CD4-positive, alpha-beta T cell treated with Interleukin-1 beta for 1 hour (primary cell): Measurements from ENCODE around the gene GNAI3.

ENCODE experiments used
- DNase-seq, 2 donors: peaks; one replicate each; pipeline ENCODE4 v3.0.0-alpha.2; 2020 to 2022

The GNAI3 gene

GRCh38 chr1:109527098-109527811, 21.2 kb upstream of the GNAI3 start:
- DNase-seq, result no peak

GRCh38 chr1:109527846-109528695, 20.3 kb upstream of the GNAI3 start:
- DNase-seq, result no peak

DNA sequence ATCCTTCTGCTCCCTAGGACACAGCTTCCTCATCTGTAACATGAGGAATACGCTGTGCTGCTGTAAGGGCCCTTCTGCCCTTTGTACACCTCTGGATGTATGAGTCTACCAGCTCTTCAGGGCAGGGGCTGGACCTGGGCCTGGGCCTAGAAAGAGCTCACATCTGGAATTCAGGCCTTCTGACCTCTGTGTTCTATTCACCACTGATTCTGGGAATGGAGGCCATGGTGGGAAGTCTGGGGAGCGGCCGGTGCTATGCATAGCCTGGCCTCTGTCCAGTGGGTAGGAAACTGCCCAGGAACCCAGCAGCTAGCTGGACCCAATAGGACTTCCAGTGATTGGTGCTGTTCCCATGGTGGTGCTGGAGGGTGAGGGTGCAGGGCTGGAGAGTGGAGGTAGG, 19.7 kb upstream of the GNAI3 start:
- no peak for DNase-seq

- DNase-seq, result no peak
Observed at GRCh38 chr1:109529881-109530456, 18.4 kb upstream of the GNAI3 start.

DNA sequence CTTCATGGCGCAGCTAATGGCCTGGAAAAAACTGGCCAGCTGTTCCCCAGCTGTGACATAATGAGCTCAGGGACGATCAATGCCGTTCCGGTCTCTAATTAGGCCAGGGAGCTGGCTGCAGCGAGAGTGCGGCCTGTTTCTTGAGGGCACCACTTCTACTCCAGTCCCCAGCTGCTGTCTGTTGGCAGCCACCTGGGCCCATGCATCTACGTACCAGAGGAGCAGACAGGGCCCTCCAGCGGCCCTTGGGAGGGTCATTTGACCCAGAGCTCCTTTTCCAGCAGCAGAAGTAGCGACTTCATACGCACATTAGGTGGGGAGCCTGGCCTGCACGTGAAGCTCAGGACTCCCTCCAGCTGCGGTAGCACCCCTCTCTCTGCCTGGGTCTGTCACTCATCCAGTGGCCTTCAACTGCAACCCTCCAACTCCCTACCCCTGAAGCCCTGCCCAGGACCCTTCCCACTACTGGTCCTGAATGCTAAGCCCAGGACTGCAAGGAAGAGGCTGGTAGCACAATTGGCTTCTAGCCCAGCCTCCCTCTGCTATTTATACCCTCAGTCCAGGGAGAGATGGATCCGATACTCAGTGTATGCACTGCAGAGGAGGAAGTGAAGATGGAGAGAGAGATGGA, 17.8 kb upstream of the GNAI3 start:
- no peak for DNase-seq

DNA sequence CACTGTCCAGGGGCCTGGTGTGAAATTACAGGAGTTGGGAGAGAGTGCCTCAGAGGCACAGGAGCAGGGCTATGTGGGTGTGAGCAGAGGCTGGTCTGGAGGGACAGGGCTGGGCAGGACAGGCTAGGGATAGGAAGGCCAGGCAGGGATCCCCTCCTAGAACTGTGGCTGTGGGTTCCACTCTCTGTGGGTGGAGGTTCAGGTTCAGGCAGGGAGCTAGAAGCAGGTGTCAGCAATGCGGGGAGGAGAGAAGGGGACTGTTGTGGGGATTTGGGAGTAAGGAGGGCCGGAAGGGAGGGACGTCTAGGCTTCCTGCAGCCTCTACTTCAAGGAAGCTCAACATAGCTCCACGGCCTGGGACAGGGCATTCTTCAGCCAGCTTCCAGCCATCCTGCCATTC, 17.0 kb upstream of the GNAI3 start:
- DNase-seq, result no peak

GRCh38 chr1:109531826-109532364, 16.5 kb upstream of the GNAI3 start:
- no peak for DNase-seq

GRCh38 chr1:109532365-109533136, 15.9 kb upstream of the GNAI3 start:
- DNase-seq, result peak; percentile 86 to 91

- DNase-seq, result no peak
Observed at GRCh38 chr1:109534307-109534858, 14.0 kb upstream of the GNAI3 start.

DNA sequence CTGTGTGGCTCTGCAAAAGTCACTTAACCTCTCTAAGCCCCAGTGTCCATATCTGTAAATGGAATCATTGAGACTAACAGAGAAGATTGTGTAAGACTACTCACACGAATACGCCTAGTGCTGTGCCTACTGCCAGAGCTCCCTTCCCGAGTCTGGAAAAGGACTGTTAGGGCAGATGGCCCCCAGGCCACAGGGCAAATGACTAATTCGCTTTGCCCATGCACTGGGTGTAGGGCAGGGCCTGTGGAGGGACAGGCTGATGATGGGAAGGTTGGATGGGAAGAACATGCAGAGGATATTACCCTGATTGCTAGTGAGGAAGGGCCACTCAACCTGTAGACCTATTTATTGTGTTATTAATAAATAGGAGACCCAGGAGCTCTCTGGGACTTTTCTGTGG, 12.9 kb upstream of the GNAI3 start:
- DNase-seq, result no peak

DNA sequence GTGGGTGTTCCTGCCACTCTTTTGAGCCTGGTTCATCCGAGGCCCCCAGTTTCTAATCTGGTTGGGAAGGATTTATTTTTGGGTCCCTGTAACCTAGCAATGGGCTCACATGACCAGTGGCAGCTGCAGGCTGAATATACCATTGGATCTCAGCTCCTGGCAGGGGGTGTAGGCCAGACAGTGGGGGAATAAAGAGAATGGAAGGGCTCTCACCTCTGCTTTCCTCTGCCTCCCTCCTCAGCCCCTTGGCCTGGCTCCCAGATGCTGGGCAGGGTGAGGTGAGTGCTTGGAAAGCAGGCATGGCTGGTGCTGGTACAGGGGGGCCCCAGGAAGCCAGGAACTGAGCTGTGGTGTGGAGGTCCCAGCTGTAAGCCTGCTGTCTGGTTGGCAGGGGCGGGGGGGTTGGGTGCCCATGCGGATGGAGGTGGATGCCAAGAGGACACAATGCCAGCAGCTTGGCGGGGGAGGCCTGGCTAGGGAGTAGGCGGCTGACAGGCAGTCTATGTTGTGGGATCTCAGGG, 12.4 kb upstream of the GNAI3 start:
- no peak for DNase-seq

DNA sequence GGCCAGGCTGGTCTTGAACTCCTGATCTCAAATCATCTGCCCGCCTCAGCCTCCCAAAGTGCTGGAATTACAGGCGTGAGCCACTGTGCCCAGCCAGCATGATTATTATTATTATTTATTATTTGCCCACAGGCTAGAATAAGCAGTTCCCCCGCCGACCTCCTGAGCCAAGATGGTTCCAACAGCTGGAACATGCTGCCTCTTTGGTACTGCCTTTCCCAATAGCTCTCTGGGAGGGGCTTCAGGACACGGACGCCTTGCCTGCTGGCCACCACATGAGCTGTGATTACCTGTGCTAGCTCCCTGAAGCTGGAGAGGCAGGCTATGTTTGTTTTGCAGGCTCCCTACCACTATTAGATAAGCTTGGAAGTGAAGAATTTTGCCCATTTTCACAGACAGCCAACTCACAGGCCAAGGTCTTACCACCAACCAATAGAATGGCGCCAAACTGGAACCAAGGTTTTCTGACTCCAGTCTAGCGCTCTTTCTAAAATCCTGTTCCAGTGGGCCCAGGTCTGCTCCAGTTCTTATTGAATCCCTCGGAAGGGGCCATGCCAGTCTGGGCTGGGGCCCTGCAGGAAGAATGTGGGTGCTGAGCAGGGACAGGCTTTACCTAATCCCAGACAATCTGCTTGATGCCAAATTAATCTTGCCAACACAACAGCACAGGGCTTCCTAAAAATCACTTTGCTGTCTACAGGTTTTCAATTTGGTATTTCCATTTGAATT, 10.8 kb upstream of the GNAI3 start:
- no peak for DNase-seq

DNA sequence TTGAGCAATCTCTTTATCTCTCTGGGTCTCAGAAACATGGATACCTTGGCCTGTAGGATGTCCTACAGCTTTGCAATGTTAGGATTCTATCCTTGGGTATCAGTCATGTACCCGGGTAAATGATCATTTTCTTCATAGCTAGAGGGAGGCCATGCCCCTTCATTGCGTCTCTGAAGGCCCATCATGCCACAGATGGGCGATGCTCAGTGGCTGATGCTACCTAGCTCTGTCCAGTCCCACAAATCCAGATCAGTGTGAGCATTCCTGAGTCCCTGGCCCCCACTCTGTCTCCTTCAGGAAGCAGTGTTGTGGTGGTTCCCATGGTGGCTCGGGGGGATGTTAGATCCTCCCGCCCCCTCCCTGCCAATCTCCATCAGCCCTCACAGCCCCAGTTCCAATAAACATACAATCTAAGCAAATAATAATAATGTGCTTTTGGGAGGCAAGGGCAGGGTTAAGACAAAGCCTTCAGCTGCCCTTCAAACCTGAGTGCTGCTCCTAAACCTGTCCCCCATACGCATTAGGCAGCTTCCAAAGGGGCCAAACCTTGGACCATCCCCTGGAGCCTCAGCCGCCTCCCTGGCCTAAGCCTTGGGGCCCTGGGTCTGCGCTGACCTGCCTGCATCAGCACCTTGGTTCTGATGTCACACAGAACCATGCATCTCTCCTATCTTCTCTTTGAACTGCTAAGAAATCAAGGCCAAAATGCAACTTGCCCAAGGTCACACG, 9.4 kb upstream of the GNAI3 start:
- DNase-seq, result no peak

- DNase-seq, result no peak
Observed at GRCh38 chr1:109539676-109540075, 8.7 kb upstream of the GNAI3 start, which contains the start of gene GPR61. Gene GPR61 (plus strand): TSS chr1:109539872. CDS start chr1:109543023, 3,151 bp downstream.

GRCh38 chr1:109541102-109541501, 7.3 kb upstream of the GNAI3 start:
- DNase-seq, result no peak

- DNase-seq, result no peak
Observed at GRCh38 chr1:109542657-109543056, 5.8 kb upstream of the GNAI3 start.

DNA sequence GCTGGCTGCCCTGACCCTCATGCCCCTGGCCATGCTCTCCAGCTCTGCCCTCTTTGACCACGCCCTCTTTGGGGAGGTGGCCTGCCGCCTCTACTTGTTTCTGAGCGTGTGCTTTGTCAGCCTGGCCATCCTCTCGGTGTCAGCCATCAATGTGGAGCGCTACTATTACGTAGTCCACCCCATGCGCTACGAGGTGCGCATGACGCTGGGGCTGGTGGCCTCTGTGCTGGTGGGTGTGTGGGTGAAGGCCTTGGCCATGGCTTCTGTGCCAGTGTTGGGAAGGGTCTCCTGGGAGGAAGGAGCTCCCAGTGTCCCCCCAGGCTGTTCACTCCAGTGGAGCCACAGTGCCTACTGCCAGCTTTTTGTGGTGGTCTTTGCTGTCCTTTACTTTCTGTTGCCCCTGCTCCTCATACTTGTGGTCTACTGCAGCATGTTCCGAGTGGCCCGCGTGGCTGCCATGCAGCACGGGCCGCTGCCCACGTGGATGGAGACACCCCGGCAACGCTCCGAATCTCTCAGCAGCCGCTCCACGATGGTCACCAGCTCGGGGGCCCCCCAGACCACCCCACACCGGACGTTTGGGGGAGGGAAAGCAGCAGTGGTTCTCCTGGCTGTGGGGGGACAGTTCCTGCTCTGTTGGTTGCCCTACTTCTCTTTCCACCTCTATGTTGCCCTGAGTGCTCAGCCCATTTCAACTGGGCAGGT, 5.0 kb upstream of the GNAI3 start:
- no peak for DNase-seq

GRCh38 chr1:109543988-109544735, 4.3 kb upstream of the GNAI3 start:
- no peak for DNase-seq
